Glomerular endothelial cell (primary cell): Measurements from ENCODE around the gene IER5L. TPM values are rescaled to one million over a fixed set of nuclear protein-coding genes. Genes with fewer than 3 reads are reported as not detected.
"Not testable (repeated sequence)": the region's sequence is repeated elsewhere in the genome, so short reads cannot be mapped to it uniquely, and the experiment has no call there.

ENCODE experiments used
- DNase-seq: peaks from one replicate; pipeline ENCODE4 v3.0.0-alpha.2; 2011; ENCODE audit warnings: low read depth, low spot score; ENCODE audit errors: extremely low read depth
- total RNA-seq: library from RNA; depleted of rRNA; stranded (reverse); fragments of >200 nt; gene quantifications from 2 replicates; pipeline ENCODE4 v1.2.3, GENCODE V29; 2015

IER5L gene
- total RNA-seq, 1 donor from 2014 or later: 21.4 TPM

DNA sequence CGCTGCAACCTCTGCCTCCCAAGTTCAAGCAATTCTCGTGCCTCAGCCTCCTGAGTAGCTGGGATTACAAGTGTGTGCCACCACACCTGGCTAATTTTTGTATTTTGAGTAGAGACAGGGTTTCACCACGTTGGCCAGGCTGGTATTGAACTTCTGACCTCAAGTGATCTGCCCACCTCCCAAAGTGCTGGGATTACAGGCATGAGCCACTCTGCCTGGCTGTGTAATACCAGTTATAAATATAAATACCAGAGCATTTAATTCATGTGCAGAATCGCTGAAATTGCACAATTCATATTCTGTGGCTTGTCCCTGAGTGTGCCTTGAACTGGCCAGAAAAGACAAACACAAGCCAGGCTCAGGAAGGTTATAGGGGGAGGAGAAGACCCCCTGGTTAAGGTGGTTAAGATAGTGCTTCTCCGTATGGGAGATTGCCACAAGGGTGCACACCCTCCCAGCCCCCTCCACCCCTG is 14.8 kb downstream of the IER5L start:
- DNase-seq: not testable (repeated sequence)

DNA sequence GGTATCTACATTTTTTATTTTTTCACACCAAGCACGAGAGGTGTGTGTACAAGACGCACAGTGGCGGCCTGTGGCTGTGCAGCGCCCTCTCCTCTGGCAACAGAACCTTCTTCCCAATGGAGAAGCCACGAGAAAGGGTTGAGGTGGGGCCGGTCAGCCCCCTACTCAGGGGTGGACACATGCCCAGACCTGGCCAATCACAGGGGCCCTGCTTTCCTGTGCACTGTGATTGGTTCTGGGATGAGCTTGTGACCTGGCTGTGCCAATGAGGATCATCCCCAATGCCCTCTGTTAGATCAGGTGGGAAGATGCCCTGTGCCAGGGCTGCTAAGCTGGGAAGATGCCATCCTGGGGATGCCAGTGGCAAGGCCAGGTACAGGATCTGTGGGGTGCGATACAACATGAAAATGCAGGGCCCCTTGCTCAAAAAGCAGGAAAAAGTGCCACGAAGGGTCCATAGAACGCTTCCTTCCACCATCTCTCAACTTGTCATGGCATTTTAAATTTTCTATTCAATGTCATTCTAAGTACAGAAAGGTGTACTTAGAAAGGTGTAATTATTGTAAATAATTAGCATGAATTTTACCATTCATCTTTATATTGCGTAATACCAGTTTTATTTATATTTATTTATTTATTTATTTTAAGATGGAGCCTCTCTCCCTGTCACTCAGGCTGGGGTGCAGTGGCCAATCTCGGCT is 15.4 kb downstream of the IER5L start:
- no peak for DNase-seq

DNA sequence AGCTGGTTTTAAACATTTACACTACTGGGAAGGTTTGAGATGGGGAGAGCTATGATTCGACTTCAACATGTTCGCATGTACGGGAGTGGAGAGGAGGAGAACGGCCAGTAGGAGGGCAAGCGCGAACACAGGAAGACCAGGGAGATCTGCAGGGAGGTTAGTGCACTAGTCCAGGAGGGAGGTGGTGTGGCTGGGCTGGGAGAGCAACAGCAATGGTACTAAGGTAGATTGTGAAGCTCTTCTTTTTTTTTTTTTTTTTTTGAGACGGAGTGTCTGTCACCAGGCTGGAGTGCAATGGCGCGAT is 16.6 kb downstream of the IER5L start:
- DNase-seq: no peak

DNA sequence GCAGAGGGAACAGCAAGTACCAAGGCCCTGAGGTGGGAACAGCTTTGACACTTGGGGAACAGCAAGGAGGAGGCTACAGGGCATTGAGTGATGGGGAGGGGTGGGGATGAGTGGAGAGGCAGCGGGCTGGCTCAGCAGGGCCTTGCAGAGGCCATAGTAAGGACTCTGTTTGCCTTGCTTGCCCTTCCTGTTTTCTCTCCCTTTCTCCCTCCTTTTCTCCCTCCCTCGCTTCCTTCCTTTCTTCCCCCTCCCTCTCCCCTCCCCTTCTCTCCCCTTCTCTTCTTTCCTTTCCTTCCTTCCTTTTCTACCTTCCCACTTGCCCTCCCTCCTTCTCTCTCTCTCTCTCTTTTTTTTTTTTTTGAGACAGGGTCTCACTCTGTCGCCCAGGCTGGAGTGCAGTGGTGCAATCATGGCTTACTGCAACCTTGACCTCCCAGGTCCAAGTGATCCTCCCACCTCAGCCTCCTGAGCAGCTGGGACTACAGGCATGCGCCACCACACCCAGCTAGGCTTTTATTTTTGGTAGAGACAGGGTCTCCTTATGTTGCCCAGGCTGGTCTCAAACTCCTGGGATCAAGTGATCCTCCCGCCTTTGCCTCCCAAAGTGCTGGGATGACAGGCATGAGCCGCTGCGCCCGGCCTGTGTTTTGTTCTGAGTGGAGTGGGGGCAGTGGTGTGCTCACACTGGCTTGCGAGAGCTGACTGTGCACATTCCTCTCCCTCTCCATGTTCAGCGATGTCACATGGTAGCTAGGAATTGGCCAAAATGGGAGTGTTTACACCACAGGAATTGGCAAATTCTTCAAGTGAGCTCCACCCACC is 17.1 kb downstream of the IER5L start:
- no peak for DNase-seq

DNA sequence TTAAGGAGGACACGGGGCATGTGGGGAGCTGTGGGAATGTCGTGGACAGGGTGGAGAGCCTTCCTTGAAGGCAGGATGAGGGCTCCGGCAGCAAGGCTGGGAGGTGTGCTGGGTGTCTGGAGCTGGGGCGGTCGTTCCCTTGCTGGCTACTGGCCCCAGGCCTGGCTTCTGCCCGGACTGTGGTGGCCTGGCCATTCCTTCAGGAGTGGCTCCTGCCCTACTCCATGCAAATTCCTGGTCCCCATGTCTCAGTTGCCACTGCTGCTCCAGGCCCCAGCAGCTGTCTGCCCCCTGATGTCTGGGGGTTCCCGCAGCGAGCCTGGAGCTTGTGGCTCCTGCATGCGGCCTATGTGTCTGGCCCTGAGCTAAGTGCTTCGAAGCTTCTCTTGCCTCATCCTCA is 21.9 kb downstream of the IER5L start:
- DNase-seq: no peak

DNA sequence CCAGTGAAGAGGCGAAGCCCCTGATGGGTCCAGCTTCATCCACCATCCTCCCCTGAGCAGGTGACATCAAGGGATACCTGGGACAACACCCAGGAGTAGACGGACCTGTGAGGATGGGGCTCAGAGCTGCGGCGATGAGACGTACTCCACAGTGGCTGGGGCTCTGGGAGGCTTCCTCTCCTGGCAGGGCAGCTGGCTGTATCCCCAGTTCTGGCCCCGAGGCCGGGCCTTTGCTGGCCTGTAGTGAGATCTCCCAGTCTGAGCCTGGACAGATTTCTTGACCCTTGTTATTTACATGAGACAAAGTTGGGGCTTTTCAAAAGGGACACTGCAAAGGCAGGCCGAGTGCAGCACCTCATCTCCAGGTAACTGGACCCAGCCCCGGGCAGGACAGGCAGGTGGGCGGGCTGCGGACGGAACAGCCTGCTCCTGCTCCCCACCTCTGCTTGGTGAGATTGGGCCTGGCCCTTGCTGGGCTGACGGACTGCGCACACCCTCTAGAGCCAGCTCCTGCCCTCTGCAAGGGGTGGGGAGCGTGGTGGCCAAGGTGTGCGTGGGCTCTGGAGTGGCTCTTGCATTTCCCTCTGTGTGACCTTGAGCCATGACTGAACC is 23.1 kb downstream of the IER5L start:
- no peak for DNase-seq

DNA sequence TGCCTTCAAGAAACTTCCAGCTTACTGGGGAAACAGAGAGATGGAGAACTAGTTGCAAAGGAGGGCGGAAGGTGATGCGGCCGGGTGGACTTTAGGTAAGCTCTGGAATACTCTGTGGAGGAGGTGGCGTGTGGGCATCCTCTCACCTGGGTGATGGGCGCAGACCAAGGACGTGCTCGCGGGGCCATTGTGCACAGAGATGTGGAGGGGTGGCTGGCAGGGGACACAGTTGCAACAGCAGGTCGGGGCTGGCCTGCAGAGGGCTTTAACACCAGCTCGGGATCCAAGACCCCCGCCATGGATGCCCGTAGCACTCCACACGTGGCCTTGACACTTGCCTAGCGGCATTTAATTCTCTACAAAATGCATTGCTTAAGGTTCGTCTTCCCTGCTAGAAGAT is 26.6 kb downstream of the IER5L start:
- DNase-seq: no peak

DNA sequence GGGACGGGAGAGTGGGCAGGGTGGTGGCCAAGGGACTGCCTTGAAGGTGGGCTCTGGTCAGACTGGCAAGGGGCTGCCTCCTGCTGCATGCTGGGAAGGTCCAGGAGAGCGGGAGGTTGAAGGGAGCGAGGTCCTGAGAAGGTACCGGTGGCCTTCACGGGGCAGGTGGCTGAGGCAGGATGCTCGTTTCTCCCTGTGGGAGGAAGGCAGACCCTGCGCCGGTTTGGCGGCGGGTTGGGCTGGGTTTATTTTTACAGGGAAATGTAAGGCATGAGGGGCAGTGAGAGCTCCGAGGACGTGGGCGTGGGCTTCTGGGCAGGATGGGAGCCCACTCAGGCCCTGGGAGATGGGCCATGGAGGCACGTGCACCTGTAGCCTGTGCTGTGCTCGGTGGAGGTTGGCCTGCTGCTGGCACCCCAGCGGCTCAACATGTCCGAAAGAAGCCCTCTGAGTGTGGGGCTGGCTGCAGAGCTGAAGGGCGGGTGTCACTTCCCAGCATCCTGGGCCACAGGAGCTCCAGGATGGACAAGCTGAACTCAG is 27.3 kb downstream of the IER5L start:
- DNase-seq: no peak

DNA sequence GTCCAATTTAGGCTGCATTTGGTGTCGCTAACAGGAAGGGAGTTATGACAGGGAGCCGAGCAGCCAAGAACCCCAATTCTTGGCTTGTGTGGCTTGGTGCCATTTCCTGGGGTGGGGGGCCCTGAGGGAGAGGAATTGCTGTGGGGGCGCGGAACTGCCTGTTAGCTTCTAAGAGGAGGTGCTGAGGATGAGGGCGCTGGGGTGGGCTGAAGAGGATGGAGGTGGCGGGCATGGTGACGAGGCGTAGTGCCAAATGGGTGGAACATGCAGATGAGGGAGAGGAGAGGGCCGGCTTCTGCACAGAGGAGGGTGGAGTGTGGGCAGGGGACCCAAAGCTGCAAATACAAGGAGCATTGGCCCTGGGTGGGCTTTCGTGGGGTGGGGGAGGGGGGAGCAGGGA is 27.9 kb downstream of the IER5L start:
- no peak for DNase-seq

DNA sequence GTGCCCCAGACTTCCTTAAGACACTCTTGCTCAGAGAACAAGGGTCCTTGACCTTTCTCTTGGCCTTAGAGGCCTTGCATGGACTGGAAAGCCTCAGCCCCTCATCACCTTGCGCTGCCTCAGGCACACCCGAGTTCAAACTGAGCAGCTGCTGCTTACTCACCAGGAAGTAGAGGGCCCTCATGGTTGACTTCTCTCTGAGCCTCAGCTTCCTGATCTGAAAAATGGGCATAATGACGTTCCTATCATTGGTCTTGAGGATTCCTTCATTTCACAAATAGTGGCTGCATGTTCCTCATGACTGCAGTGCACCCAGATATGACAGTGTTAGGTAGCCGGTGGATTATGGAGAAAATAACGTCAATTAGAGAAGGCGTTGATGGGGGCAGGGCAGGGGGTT is 28.6 kb downstream of the IER5L start:
- no peak for DNase-seq

DNA sequence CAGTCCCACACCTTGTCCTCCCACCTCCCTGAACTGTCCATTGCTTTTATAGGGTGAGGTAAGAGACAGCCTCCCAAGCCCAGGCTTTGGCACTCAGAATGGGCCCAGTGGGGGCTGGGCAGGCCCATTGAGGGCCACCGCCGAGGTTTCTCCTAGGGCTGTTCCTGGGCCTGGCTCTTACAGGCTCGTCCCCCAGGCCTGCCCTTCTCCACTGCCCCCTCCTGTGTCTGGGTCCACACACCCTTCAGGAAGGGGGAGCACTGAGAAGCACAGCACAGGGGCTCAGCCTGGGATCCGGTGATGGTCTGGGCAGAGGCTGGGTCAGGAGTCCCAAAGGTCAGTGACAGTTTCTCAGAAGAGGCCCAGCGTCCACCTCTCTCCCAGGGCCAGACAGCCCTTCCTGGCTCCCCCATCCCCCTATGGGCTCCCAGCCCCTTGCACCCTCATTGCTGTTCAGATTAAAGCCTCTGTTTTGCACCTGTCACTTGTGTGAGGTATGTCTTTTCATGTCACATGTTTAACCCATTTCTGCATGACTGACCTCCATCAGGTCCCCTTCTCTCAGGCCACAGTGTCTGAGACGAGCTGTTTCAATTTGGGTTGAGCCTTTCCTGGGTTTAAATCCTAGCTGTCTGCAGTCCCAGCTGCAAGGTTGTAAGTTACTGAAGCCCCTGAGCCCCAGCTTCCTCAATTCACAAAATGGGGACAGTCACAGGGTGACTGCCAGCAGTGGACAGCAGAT is 29.4 kb downstream of the IER5L start:
- DNase-seq: no peak

DNA sequence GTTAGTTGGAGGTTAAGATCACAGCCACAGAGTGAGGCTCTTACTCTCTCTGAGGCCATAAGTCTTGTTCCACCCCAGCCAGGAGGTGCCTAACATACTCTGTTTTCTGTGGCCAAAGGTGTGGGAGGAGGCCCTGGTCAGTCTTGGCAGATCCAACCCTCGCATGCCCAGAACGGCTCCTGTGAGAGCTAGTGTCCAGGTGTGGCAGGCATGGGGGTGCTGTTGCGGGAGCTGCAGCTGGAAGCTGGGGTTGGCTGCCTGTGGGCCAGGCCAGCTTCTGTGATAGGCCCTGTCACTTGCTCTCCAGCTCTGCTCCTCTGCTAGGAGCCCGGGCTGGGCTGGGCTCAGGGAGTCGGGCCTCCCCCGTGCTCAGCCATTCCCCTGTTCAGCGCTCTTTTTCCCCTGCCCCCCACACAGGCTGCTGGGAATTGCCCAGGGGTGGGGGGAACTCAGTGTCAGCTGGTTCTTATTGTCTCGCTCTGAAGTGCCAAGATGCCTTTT is 31.6 kb downstream of the IER5L start:
- no peak for DNase-seq

DNA sequence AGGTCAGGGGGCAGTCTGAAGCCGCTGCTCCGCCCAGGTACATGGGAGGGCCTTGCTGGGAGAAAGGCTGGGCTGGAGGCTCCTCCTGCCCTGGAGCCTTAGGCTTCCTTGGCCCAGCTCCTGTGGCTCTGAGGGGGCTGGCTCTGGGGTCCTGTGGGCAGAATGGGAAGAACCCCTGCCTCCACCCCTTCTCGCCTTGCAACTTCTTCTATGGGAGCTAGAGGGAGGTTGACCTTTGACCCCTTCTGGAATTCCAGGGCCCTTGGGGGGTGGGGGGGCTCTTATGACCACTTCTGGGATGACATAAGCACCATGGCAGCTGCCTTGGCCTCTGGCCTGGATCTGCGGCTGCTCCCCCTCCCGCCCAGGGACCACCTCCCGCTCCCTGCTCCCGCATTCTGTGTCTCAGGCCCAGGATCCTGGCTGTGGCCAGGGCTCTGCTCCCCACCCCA is 32.2 kb downstream of the IER5L start:
- no peak for DNase-seq

DNA sequence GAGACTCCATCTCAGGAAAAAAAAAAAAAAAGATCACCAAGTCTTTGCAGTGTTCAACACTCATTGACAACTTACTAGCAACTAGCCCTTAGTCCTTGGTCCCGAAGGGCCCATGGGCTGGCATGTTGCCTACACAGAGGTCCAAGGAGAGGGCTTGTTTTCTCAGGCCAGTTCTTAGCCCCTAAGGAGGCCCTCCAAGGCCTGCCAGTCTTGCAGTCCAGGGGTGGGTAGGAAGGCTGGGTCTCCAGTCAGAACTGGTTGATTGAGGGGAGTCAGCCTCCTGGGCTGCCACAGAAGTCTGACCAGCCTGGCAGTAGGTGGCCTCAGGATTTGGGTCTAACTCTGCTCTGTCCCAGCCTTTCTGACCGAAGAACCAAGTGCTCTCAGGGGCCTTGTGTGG is 32.7 kb downstream of the IER5L start:
- no peak for DNase-seq

DNA sequence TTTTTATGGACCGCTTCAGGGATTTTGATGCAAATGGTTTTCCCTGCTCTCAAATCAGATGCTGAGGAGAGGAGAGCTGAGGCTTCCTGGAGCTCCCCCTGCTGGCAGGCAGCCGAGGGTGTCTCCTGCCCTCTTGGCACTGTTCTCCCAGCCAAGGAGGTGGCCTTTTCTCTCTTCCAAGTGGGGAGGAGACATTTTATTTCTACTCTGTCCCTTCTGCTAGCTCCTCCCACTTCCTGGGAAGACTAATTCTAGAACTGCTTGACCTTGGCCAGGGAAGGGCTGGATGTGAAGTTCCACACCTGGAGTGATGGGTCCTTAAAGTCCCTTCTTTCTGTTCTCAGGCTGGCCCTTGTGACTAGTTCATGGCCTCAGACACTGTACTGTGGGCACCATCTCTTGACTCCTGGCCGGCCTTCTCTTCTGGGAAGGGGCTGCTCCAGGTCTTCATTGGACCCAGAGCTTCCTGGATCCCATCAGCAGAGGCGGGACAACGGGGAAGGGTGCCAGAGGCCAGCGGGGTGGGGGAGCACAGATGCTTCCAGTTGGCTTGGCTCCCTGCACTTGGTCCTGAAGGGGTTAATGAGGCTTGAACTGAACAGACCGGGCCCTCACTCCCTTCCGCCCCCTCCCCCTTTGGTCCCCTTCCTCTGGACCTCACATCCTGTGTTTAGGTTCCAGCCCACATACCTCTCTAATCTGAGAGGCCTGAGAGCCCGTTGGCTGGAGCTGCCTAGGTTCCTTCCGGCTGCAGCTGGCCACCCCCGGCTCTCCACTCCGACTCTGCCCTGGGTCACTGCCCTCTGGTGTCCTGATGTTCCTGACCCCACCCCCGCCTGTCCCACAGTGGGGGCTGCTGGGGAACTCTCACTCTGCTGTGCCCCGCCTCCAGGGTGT is 34.8 kb downstream of the IER5L start:
- DNase-seq: no peak

DNA sequence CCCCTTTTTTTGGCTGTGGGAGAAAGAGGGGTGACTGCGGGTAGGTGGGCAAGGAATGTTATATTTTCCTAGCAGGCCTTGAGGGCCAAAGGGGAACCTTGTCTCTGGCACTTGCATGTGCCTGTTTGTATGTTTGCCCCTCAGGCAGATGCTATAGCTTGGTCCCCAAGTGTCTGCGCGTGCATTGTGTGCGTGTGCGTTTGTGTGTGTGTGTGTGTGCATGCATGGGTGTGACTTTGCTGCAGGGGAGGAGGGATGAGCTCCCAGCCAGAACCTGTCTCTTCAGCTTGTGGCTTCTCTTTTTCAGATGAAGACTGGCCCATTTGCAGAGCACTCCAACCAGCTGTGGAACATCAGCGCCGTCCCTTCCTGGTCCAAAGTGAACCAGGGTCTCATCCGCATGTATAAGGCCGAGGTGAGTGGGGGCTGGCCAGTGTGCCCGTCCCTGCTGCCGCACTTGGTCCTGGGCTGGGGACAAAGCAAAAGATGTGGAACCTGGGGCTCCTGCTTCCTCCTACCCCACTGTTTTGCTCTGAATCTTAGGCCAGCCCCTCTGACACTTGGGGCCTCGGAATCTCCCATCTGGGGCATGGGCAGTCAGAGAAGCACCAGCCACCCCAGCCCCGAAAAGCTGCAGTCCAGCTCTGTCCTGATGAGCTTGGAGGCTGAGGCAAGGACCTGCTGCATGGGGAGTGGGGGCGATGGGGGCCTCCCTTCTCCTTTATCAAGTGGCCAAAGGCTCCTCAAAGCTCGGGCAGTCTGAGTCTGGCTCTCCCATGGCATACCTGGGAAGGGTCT is 35.7 kb downstream of the IER5L start:
- no peak for DNase-seq

DNA sequence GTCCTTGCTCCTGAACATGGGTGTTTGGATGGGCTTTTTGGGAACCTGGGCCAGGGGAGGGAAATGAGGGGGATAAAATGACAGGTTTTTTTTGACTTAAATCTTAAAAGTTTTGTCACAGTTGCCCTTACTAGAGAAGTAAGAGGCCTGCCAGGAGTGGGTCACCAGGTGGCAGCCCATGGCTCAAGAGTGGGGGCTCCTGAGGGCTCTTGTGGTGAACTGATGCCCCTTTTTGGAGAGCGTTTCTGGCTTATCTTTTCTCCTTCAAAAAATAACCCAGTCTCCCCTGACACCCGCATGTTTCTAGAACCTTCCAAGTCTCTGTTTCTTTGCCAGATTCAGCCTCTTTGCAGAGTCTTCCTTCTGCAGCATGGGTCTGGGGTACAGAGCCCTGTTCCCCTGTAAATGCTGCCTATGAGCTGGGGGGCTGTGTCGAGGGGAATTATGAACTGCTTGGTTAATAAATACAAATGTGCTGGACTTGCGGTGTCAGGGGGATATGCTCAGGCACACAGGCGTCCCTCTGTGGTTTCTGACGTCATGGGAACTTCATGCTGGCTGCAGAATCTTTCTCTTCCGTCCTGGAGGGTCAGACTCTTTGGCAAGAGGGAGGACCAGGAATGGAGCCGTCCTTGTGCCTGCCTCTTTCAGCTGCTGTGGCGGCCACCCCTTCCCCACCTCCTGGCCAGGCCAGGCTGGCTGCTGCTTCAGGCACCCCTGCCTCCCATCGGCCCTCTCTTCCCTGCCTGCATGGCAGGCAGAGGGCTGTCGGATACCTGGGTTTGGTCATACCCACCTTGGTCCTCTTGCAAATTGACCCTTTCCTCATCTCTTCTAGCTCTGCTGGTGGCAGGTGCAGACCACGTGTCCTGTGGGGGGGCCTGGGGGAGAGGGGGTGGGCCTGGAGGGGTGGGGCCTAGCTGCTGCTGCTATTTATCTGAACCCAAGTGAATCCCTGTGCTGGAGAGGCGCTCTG is 36.7 kb downstream of the IER5L start:
- peak; percentile 77 for DNase-seq
